ENCODE data around the gene MGLL. TPM values are rescaled to one million over a fixed set of nuclear protein-coding genes. Genes with fewer than 3 reads are reported as not detected.

The MGLL gene
- total and polyA plus RNA-seq, 4 donors = 9.4 to 277 (median 74.2) TPM

GRCh38 chr3:127848131-127849129, 26.1 kb upstream of the MGLL start:
- no peak overlapping the region for H3K4me3 ChIP-seq (ENCODE audit: low read depth in 1 of 3, low read length in 3 of 3)
- no peak for DNase-seq (ENCODE audit: low spot score)
- H3K9ac ChIP-seq (ENCODE audit: low read depth in 1 of 2, low read length in 2 of 2) = no peak overlapping the region
- H3K27ac ChIP-seq (ENCODE audit: low read depth in 1 of 2, low read length in 2 of 2) = no peak overlapping the region
- H3K4me1 ChIP-seq (ENCODE audit: control insufficient read depth in 4 of 4, insufficient read depth in 4 of 4, low read length in 3 of 4) = no peaks in the 10 kb centered on the region
- 76% methylated on average over 9 of the region's 9 CpGs for WGBS
- H3K36me3 ChIP-seq (ENCODE audit: control insufficient read depth in 4 of 4, insufficient read depth in 3 of 4, low read depth in 1 of 4, low read length in 3 of 4) = no peaks in the 10 kb centered on the region
- no peak for TF ChIP-seq YY1 (IDR thresholded peaks at IDR 0.05)
- no peaks in the 10 kb centered on the region for H3K27me3 ChIP-seq (ENCODE audit: control insufficient read depth in 4 of 4, insufficient read depth in 4 of 4, low read length in 3 of 4)
- H3K9me3 ChIP-seq (ENCODE audit: control insufficient read depth in 4 of 4, low read length in 3 of 4) = no peaks in the 10 kb centered on the region

- WGBS = 95% methylated on average over 4 of the region's 4 CpGs
Measured at GRCh38 chr3:127847236-127847720, 25.0 kb upstream of the MGLL start.

GRCh38 chr3:127846576-127846975, 24.3 kb upstream of the MGLL start:
- Histone ChIP-seq H3K27ac (ENCODE audit: low read depth in 1 of 2, low read length in 2 of 2) (no peak overlapping the region), H3K4me3 (ENCODE audit: low read depth in 1 of 3, low read length in 3 of 3) (no peak overlapping the region), H3K9ac (ENCODE audit: low read depth in 1 of 2, low read length in 2 of 2) (no peak overlapping the region), H3K27me3 (ENCODE audit: control insufficient read depth in 4 of 4, insufficient read depth in 4 of 4, low read length in 3 of 4) (no peaks in the 10 kb centered on the region), H3K36me3 (ENCODE audit: control insufficient read depth in 4 of 4, insufficient read depth in 3 of 4, low read depth in 1 of 4, low read length in 3 of 4) (no peaks in the 10 kb centered on the region), H3K9me3 (ENCODE audit: control insufficient read depth in 4 of 4, low read length in 3 of 4) (no peaks in the 10 kb centered on the region), H3K4me1 (ENCODE audit: control insufficient read depth in 4 of 4, insufficient read depth in 4 of 4, low read length in 3 of 4) (no peaks in the 10 kb centered on the region)
- TF ChIP-seq REST (IDR thresholded peaks at IDR 0.05) (no peak), NR2F2 (IDR thresholded peaks at IDR 0.05) (no peak), FOXA1 (IDR thresholded peaks at IDR 0.05) (no peak), GABPA (IDR thresholded peaks at IDR 0.05 in 1 of 2, conservative IDR thresholded peaks at IDR 0.05 in 1 of 2) (no peak), FOXA2 (IDR thresholded peaks at IDR 0.05) (no peak), HNF4A (conservative IDR thresholded peaks at IDR 0.05) (no peak), RAD21 (IDR thresholded peaks at IDR 0.05) (no peak), CTCF (IDR thresholded peaks at IDR 0.05; ENCODE audit: low read depth, low read length, missing input control) (no peak), HNF4G (IDR thresholded peaks at IDR 0.05) (no peak), MAX (IDR thresholded peaks at IDR 0.05) (no peak), ATF3 (IDR thresholded peaks at IDR 0.05) (no peak), SP1 (IDR thresholded peaks at IDR 0.05) (no peak), YY1 (IDR thresholded peaks at IDR 0.05) (no peak), EGR1 (IDR thresholded peaks at IDR 0.05; ENCODE audit: low read depth in 2 of 2) (no peak), TAF1 (conservative IDR thresholded peaks at IDR 0.05) (no peak), RXRA (IDR thresholded peaks at IDR 0.05) (no peak)
- 86% methylated on average over 1 of the region's 1 CpG for WGBS
- DNase-seq (ENCODE audit: low spot score) = no peak

More at GRCh38 chr3:127847236-127847720, 25.0 kb upstream of the MGLL start:
- TF ChIP-seq HNF4A (conservative IDR thresholded peaks at IDR 0.05) (no peak), TAF1 (conservative IDR thresholded peaks at IDR 0.05) (no peak)
- Histone ChIP-seq H3K27me3 (ENCODE audit: control insufficient read depth in 4 of 4, insufficient read depth in 4 of 4, low read length in 3 of 4) (no peaks in the 10 kb centered on the region), H3K9ac (ENCODE audit: low read depth in 1 of 2, low read length in 2 of 2) (no peak overlapping the region), H3K9me3 (ENCODE audit: control insufficient read depth in 4 of 4, low read length in 3 of 4) (no peaks in the 10 kb centered on the region), H3K4me1 (ENCODE audit: control insufficient read depth in 4 of 4, insufficient read depth in 4 of 4, low read length in 3 of 4) (no peaks in the 10 kb centered on the region), H3K4me3 (ENCODE audit: low read depth in 1 of 3, low read length in 3 of 3) (no peak overlapping the region), H3K36me3 (ENCODE audit: control insufficient read depth in 4 of 4, insufficient read depth in 3 of 4, low read depth in 1 of 4, low read length in 3 of 4) (no peaks in the 10 kb centered on the region), H3K27ac (ENCODE audit: low read depth in 1 of 2, low read length in 2 of 2) (no peak overlapping the region)
- DNase-seq (ENCODE audit: low spot score) = no peak
